PFSK-1 (cell line): ENCODE data around the gene FOXO6.

Experiments
- POLR2AphosphoS5 ChIP-seq: IDR thresholded peaks from 2 replicates; pipeline ENCODE4 v1.6.1; 2012; ENCODE audit warnings: low read depth, mild to moderate bottlenecking, control low read depth, low read length, moderate library complexity
- TAF1 ChIP-seq: IDR thresholded peaks from 2 replicates; pipeline ENCODE4 v1.6.1; 2012; ENCODE audit warnings: low read length, control low read depth, borderline replicate concordance; ENCODE audit not compliant: insufficient read depth

- TF ChIP-seq TAF1 (no peak), POLR2AphosphoS5 (no peak)
Measured at GRCh38 chr1:41380195-41380594, 19.0 kb downstream of the FOXO6 start.
